ENCODE measurements around the gene CAMK4. TPM values are rescaled to one million over a fixed set of nuclear protein-coding genes. Genes with fewer than 3 reads are reported as not detected.
"Not testable (repeated sequence)": the region's sequence is repeated elsewhere in the genome, so short reads cannot be mapped to it uniquely, and the experiment has no call there.

Gene CAMK4
- total RNA-seq, 1 donor: 1.3 TPM

GRCh38 chr5:111299831-111300432 is 75.7 kb downstream of the CAMK4 start:
- H3K4me3 ChIP-seq (ENCODE audit: low read depth, low read length): no peak overlapping the region
- DNase-seq (ENCODE audit: low read depth): peak; percentile 25

GRCh38 chr5:111301264-111301663 is 77.1 kb downstream of the CAMK4 start:
- no peak for TF ChIP-seq CTCF (IDR thresholded peaks at IDR 0.05; ENCODE audit: insufficient read depth, low read depth, low read length)

More at GRCh38 chr5:111299831-111300432, 75.7 kb downstream of the CAMK4 start:
- no peak for TF ChIP-seq CTCF (IDR thresholded peaks at IDR 0.05; ENCODE audit: insufficient read depth, low read depth, low read length)

GRCh38 chr5:111302043-111302442 is 77.9 kb downstream of the CAMK4 start:
- not testable (repeated sequence) for H3K4me3 ChIP-seq (ENCODE audit: low read depth, low read length); DNase-seq (ENCODE audit: low read depth)

More at GRCh38 chr5:111301264-111301663, 77.1 kb downstream of the CAMK4 start:
- no peak overlapping the region for H3K4me3 ChIP-seq (ENCODE audit: low read depth, low read length)
- no peak for DNase-seq (ENCODE audit: low read depth)

- TF ChIP-seq CTCF (IDR thresholded peaks at IDR 0.05; ENCODE audit: insufficient read depth, low read depth, low read length): no peak
- no peak overlapping the region for H3K4me3 ChIP-seq (ENCODE audit: low read depth, low read length)
- no peak for DNase-seq (ENCODE audit: low read depth)
Observed at GRCh38 chr5:111308951-111309350, 84.8 kb downstream of the CAMK4 start.

- TF ChIP-seq CTCF (IDR thresholded peaks at IDR 0.05; ENCODE audit: insufficient read depth, low read depth, low read length): no peak
- no peak for DNase-seq (ENCODE audit: low read depth)
Observed at GRCh38 chr5:111309384-111309783, 85.2 kb downstream of the CAMK4 start.

GRCh38 chr5:111310711-111311620 is 86.8 kb downstream of the CAMK4 start:
- H3K4me3 ChIP-seq (ENCODE audit: low read depth, low read length): no peak overlapping the region
- no peak for TF ChIP-seq CTCF (IDR thresholded peaks at IDR 0.05; ENCODE audit: insufficient read depth, low read depth, low read length)
- DNase-seq (ENCODE audit: low read depth): no peak

More at GRCh38 chr5:111309384-111309783, 85.2 kb downstream of the CAMK4 start:
- H3K4me3 ChIP-seq (ENCODE audit: low read depth, low read length): no peak overlapping the region

GRCh38 chr5:111311666-111312065 is 87.5 kb downstream of the CAMK4 start:
- no peak overlapping the region for H3K4me3 ChIP-seq (ENCODE audit: low read depth, low read length)
- no peak for DNase-seq (ENCODE audit: low read depth)
- no peak for TF ChIP-seq CTCF (IDR thresholded peaks at IDR 0.05; ENCODE audit: insufficient read depth, low read depth, low read length)

Measured in fibroblast of villous mesenchyme (primary cell).